Posterior cingulate gyrus (tissue), 11 donors: Measurements from ENCODE around the gene ATAD1.
"Not testable (repeated sequence)": the region's sequence is repeated elsewhere in the genome, so short reads cannot be mapped to it uniquely, and the experiment has no call there.

Source experiments
- DNase-seq, 10 donors: peaks; one replicate each; pipeline versions ENCODE4 v3.0.0 to v3.0.0-alpha.2; 2020 to 2021; ENCODE audit warnings: mixed read lengths in 3 of 10
- intact Hi-C: fragments of 100-400 bp; cut with DNase I; formaldehyde crosslinking; loops from one replicate; pipeline ENCODE4 v1.15.1; 2023

The ATAD1 gene, protein sequence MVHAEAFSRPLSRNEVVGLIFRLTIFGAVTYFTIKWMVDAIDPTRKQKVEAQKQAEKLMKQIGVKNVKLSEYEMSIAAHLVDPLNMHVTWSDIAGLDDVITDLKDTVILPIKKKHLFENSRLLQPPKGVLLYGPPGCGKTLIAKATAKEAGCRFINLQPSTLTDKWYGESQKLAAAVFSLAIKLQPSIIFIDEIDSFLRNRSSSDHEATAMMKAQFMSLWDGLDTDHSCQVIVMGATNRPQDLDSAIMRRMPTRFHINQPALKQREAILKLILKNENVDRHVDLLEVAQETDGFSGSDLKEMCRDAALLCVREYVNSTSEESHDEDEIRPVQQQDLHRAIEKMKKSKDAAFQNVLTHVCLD

GRCh38 chr10:87817609-87818504 is at the start of gene ATAD1:
TSS of gene ATAD1 (minus strand) at chr10:87818226. CDS start at chr10:87814599, 3,627 bp downstream.
- intact Hi-C loops: loop anchor here (2.0 kb wide), 1 partner anchor 43 kb away; no protein-coding TSS in a partner anchor
- DNase-seq: peak; percentile 78 to 97 (median 84)

GRCh38 chr10:87867453-87867852 is 49.4 kb upstream of the ATAD1 start:
- DNase-seq: no peak
- intact Hi-C loops: loop anchor here (10.0 kb wide), 1 partner anchor 247 kb away; no protein-coding TSS in a partner anchor

DNA sequence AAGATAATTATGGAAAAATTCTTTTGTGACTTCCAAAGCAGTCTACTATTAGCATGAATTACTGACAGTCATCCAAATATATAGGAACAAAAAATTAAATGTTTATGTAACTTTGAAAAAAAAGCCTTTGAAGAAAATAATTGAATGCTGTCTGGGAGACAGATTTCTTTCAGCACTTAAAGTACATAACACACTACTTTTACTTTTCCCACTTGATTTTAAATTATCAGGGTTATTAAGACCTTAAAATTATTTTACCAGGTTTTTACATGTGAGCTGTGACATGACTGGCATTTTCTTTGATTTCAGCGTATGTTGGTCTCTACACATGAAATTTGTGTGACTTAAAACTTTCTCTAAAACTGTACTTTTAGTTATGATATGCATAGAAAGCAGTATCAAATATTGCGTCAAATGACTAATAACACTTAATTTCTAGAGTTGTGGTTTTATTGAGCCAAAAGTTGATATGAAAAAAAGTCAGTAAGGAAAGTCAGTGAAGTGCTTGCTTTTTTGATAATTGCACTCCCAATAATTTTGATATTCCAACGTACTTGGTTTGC is 48.5 kb upstream of the ATAD1 start:
- intact Hi-C loops: loop anchor here (10.0 kb wide), 1 partner anchor 248 kb away; no protein-coding TSS in a partner anchor
- DNase-seq: no peak

DNA sequence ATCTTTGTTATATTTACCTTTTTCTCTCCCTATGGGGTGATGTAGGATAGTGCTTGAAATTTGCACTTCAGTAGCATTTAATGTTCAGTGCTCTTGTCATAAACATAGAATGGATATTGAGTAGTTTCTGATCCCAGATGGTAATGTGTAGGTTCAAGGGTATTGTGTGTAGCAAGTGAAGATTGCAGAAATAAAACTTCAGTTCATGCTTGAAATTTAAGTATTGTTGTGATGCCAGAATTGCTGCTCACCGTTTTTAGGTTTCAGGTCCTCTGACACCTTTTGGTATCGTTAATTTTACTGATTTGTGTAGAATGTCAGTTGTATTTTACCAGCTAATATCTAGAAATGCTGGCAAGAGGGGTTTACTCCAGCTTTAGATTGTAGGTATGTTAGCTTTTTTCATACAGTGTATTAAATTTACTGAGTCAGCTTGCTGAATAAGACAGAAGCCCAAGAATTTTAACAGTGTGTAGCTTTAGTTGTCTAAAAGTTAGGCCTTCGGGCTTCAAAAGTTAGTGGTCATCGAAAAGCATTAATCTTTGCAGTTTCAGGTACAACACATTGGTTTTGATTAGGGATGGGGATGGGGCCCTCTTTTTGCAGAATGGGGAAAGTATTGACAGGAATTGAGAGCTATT is 47.3 kb upstream of the ATAD1 start:
- no peak for DNase-seq
- intact Hi-C loops: loop anchor here (10.0 kb wide), 1 partner anchor 249 kb away; no protein-coding TSS in a partner anchor

DNA sequence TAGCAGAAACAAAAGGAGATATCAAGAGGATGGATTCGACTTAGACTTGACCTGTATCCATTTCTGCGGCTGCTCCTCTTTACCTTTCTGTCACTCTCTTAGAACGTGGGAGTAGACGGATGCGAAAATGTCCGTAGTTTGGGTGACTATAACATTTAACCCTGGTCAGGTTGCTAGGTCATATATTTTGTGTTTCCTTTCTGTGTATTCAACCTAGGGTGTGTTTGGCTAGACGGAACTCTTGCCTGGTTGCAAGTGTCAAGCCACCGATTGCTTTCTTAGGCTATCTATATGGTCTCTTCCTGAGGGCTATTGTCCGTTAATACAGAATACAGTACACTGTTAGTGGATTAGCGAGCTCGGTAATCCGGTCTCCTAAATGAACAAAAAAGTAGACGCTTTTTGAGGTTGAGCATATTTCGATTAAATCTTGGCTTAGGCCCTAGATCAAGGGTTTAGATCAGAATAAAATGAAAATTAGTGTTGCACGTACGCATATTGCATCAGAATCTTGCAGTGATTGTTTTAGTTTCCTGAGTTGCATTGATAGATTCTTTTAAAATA is 46.6 kb upstream of the ATAD1 start:
- DNase-seq: no peak
- intact Hi-C loops: loop anchor here (5.0 to 10.0 kb wide), 3 partner anchors 250 to 688 kb away; no protein-coding TSS in a partner anchor

DNA sequence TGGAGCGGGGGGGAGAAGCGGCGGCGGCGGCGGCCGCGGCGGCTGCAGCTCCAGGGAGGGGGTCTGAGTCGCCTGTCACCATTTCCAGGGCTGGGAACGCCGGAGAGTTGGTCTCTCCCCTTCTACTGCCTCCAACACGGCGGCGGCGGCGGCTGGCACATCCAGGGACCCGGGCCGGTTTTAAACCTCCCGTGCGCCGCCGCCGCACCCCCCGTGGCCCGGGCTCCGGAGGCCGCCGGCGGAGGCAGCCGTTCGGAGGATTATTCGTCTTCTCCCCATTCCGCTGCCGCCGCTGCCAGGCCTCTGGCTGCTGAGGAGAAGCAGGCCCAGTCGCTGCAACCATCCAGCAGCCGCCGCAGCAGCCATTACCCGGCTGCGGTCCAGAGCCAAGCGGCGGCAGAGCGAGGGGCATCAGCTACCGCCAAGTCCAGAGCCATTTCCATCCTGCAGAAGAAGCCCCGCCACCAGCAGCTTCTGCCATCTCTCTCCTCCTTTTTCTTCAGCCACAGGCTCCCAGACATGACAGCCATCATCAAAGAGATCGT is 46.0 kb upstream of the ATAD1 start:
- DNase-seq: peak; percentile 10 to 86 (median 34)
- intact Hi-C loops: loop anchor here (5.0 to 10.0 kb wide), 3 partner anchors 251 to 688 kb away; no protein-coding TSS in a partner anchor

GRCh38 chr10:87863053-87863943 is 45.3 kb upstream of the ATAD1 start, which contains the start of the genes KLLN and PTEN:
TSS of gene KLLN (minus strand) at chr10:87863533. CDS start at chr10:87862487, 1,046 bp downstream.
TSS of gene PTEN (plus strand) at chr10:87863625. CDS start at chr10:87864470, 845 bp downstream.
- intact Hi-C loops: loop anchor here (5.0 to 10.0 kb wide), 3 partner anchors 252 to 689 kb away; no protein-coding TSS in a partner anchor

DNA sequence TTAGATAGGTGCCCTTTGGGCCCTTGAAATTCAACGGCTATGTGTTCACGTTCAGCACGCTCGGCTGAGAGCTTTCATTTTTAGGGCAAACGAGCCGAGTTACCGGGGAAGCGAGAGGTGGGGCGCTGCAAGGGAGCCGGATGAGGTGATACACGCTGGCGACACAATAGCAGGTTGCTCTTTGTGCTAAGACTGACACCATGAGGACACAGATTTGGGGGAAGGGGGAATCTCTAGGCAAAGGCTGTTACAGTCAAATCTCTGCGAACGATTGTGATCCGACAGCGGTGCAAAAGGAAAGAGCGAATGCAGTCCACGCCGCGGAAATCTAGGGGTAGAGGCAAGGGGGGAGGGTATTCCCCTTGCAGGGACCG is 44.6 kb upstream of the ATAD1 start:
- peak in 2 of 10 donors; percentile 22 to 79 for DNase-seq
- intact Hi-C loops: loop anchor here (5.0 to 10.0 kb wide), 3 partner anchors 252 to 690 kb away; no protein-coding TSS in a partner anchor

More at GRCh38 chr10:87863053-87863943, 45.3 kb upstream of the ATAD1 start, which contains the start of the genes KLLN and PTEN:
- DNase-seq: peak; percentile 82 to 98 (median 87)

DNA sequence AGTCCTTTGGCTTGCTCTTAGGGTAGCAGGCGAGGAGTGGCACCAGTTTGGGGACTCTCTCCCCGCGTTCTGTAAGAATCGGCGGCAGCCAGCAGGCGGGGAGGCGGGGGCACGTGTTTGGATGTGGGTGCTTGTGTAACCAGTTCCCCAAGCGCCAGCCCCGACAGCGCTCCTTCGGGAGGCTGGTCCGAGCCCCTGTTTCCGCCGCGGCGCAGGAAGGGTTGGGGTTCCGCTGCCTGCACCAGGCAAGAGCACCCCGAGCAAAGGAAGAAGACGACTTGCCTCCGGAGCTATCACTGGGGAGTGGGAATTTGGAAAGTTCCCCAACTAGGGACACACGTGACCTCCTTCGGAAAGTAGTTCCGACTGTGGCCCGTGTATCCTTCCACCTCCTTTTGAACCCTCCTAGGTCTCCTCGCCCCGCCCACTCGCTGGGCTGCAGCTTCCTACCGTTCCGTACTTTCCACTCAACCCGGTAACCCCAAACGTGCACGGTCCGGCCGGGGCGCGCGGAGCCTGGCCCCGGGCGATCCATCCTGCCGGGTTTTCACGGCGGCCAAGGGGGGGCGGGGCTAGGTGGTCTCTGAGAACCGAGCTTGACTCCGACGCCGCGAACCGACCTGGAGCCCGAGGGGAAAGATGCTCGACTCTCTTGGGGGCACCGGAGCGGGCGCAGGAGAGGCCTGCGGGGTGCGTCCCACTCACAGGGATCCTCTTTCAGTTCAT is 44.1 kb upstream of the ATAD1 start:
- DNase-seq: peak; percentile 84 to 98 (median 90)
- intact Hi-C loops: loop anchor here (2.0 to 10.0 kb wide), 4 partner anchors 43 to 690 kb away; partner anchors contain the start of gene ATAD1

DNA sequence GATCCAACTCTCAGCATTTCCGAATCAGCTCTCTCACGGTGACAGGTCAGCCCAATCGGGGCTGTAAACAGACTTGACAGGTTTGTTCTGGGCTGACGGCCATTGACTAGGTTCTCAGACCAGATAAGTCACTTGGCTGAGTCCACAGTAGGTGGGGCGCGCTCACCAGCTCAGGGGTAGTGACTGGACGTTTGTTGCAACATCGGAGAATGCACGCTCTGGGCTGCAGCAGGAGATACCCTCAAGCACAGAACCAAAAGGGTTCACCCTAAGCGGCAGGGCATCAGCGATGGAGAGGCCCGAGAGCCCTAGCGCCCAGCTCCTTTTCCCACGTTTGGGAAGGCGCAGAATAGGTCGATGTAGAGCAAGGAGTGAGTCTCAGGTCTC is 43.5 kb upstream of the ATAD1 start:
- intact Hi-C loops: loop anchor here (2.0 to 10.0 kb wide), 4 partner anchors 43 to 691 kb away; partner anchors contain the start of gene ATAD1
- peak in 9 of 10 donors; percentile 14 to 85 (median 35) for DNase-seq

DNA sequence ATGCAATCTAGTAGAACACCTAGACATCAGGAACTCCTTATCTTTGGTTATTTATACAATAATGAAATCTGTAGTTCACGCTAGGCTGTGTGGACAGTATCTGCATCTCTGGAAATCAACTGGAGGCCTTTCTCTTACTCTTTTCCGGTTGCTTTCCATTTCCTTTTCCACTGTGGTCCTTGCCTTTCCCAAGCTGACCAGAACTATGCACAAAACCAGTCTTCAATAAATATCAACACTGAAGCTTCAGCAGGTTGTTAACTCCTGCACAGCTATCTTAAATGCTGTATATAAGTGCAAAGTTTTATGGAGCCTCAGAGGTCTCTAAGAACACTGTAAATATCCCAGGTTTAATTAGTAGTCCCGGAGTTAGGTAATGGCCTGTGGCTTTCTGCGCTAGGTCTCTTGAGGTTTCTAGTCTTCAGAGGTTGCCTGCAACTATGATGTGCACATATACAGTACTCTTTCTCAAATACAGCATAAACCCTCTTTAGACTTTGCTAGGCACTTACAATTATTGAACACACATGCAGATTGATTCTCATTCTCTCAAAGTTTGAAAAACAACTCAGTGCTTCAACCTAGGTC is 42.9 kb upstream of the ATAD1 start:
- intact Hi-C loops: loop anchor here (2.0 to 10.0 kb wide), 4 partner anchors 42 to 691 kb away; partner anchors contain the start of gene ATAD1
- DNase-seq: no peak

- intact Hi-C loops: loop anchor here (2.0 to 10.0 kb wide), 4 partner anchors 41 to 692 kb away; partner anchors contain the start of gene ATAD1
- DNase-seq: no peak
These were observed 42.2 kb upstream of the ATAD1 start for GRCh38 chr10:87860156-87860795.

- DNase-seq, intact Hi-C loops: not testable (repeated sequence)
These were observed 37.6 kb upstream of the ATAD1 start for GRCh38 chr10:87855665-87856064.

DNA sequence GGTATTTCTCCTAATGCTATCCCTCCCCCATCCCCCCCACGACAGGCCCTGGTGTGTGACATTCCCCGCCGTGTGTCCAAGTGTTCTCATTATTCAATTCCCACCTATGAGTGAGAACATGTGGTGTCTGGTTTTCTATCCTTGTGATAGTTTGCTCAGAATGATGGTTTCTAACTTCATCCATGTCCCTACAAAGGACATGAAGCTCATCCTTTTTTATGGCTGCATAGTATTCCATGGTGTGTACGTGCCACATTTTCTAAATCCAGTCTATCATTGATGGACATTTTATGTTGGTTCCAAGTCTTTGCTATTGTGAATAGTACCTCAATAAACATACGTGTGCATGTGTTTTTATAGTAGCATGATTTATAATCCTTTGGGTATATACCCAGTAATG is 37.2 kb upstream of the ATAD1 start:
- DNase-seq, intact Hi-C loops: not testable (repeated sequence)

DNA sequence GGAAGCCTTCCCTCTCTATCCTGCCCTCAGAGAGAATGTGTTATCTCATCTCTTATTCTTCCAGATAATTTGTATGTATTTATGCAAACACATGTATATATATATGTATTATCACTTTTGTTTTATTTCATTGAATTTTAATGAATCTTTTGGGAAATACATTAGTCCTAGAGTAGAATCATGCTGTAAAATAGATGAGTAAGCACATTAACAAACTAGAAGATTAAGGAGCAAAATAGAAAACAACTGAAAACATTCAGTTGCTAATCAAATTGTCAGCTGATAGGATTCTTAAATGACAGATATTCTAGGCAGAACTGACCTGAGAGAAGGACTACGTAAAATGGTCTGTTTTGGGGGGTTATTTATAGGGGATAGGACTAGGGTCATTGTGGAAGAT is 34.1 kb upstream of the ATAD1 start:
- no peak for DNase-seq
- intact Hi-C loops: no loop called here

- peak in 7 of 10 donors; percentile 43 to 90 (median 55) for DNase-seq
These were observed 32.7 kb upstream of the ATAD1 start for GRCh38 chr10:87850742-87851205.

More at GRCh38 chr10:87850742-87851205, 32.7 kb upstream of the ATAD1 start:
- intact Hi-C loops: no loop called here
